HepG2 (cell line): ENCODE measurements around the gene RETREG2. TPM values are rescaled to one million over a fixed set of nuclear protein-coding genes. Genes with fewer than 3 reads are reported as not detected.

ENCODE experiments used
- BRF2 ChIP-seq: sonication (generic); formaldehyde crosslinking; IDR thresholded peaks from 2 replicates; pipeline ENCODE4 v1.8.1; 2022; ENCODE audit warnings: mild to moderate bottlenecking, missing genetic modification reagents
- CREM ChIP-seq, 2 experiments: sonication (generic) in 1 of 2; formaldehyde crosslinking in 1 of 2; IDR thresholded peaks; 2 replicates each; pipeline versions ENCODE4 v1.4.0 to v1.6.1; 2016 to 2020; ENCODE audit warnings: antibody characterized with exemption in 1 of 2, mild to moderate bottlenecking in 1 of 2, missing genetic modification reagents in 1 of 2
- CTCF ChIP-seq: sonication (generic); formaldehyde crosslinking; IDR thresholded peaks from 2 replicates; pipeline ENCODE4 v1.5.0; 2020; ENCODE audit warnings: mild to moderate bottlenecking, missing genetic modification reagents, moderate library complexity
- GTF2F1 ChIP-seq: fragments of 150-350 bp; IDR thresholded peaks from 2 replicates; pipeline ENCODE4 v1.6.1; 2014; ENCODE audit warnings: low read length
- HNF4A ChIP-seq: sonication (generic); formaldehyde crosslinking; IDR thresholded peaks from 2 replicates; pipeline ENCODE4 v1.4.0; 2020; ENCODE audit warnings: missing genetic modification reagents
- HOXD1 ChIP-seq: sonication (generic); formaldehyde crosslinking; IDR thresholded peaks from 2 replicates; pipeline ENCODE4 v1.5.0; 2020; ENCODE audit warnings: missing genetic modification reagents
- ISX ChIP-seq: sonication (generic); formaldehyde crosslinking; conservative IDR thresholded peaks from 2 replicates; pipeline ENCODE4 v1.5.0; 2020; ENCODE audit warnings: missing genetic modification reagents
- NFRKB ChIP-seq: fragments of 450-650 bp; IDR thresholded peaks from 2 replicates; pipeline ENCODE4 v1.6.1; 2017
- NFYC ChIP-seq: IDR thresholded peaks from 2 replicates; pipeline ENCODE4 v1.6.1; 2016; ENCODE audit warnings: missing genetic modification reagents, missing compliant biosample characterization
- PLSCR1 ChIP-seq: sonication (generic); formaldehyde crosslinking; IDR thresholded peaks from 2 replicates; pipeline ENCODE4 v1.5.0; 2020; ENCODE audit warnings: missing genetic modification reagents, mild to moderate bottlenecking, borderline replicate concordance
- RAD51 ChIP-seq: fragments of 450-650 bp; IDR thresholded peaks from 2 replicates; pipeline ENCODE4 v1.6.1; 2016; ENCODE audit warnings: borderline replicate concordance
- SOX5 ChIP-seq: IDR thresholded peaks from 2 replicates; pipeline ENCODE4 v1.6.1; 2016; ENCODE audit warnings: borderline replicate concordance
- SP5 ChIP-seq: IDR thresholded peaks from 2 replicates; pipeline ENCODE4 v1.6.1; 2016; ENCODE audit warnings: low read depth, borderline replicate concordance
- SRY ChIP-seq: sonication (generic); formaldehyde crosslinking; IDR thresholded peaks from 2 replicates; pipeline ENCODE4 v1.8.0; 2022; ENCODE audit warnings: mild to moderate bottlenecking, missing genetic modification reagents
- TCF12 ChIP-seq, 2 experiments: fragments of 450-650 bp in 1 of 2; sonication (generic) in 1 of 2; formaldehyde crosslinking in 1 of 2; IDR thresholded peaks; 2 replicates each; pipeline versions ENCODE4 v1.6.1 to v1.8.0; 2017 to 2022; ENCODE audit warnings: antibody characterized with exemption in 1 of 2, mild to moderate bottlenecking in 1 of 2, missing genetic modification reagents in 1 of 2, moderate library complexity in 1 of 2
- ZBTB7B ChIP-seq: sonication (generic); formaldehyde crosslinking; IDR thresholded peaks from 2 replicates; pipeline ENCODE4 v1.4.0; 2020; ENCODE audit warnings: missing genetic modification reagents
- ZNF20 ChIP-seq: sonication (generic); formaldehyde crosslinking; IDR thresholded peaks from 2 replicates; pipeline ENCODE4 v1.4.0; 2020; ENCODE audit warnings: mild to moderate bottlenecking, moderate library complexity, missing genetic modification reagents
- ZNF260 ChIP-seq: sonication (generic); formaldehyde crosslinking; IDR thresholded peaks from 2 replicates; pipeline ENCODE4 v1.4.0; 2020; ENCODE audit warnings: missing genetic modification reagents, low read depth, mild to moderate bottlenecking, borderline replicate concordance
- ZNF432 ChIP-seq: sonication (generic); formaldehyde crosslinking; IDR thresholded peaks from 2 replicates; pipeline ENCODE4 v1.5.0; 2020; ENCODE audit warnings: missing genetic modification reagents, mild to moderate bottlenecking, borderline replicate concordance
- ZNF496 ChIP-seq: sonication (generic); formaldehyde crosslinking; IDR thresholded peaks from 2 replicates; pipeline ENCODE4 v1.8.1; 2023; ENCODE audit warnings: mild to moderate bottlenecking, moderate library complexity, missing genetic modification reagents; ENCODE audit not compliant: insufficient replicate concordance
- ZNF703 ChIP-seq: sonication (generic); formaldehyde crosslinking; IDR thresholded peaks from 2 replicates; pipeline ENCODE4 v1.5.1; 2020; ENCODE audit warnings: missing genetic modification reagents, mild to moderate bottlenecking, moderate library complexity, borderline replicate concordance
- ZSCAN22 ChIP-seq: sonication (generic); formaldehyde crosslinking; IDR thresholded peaks from 2 replicates; pipeline ENCODE4 v1.4.0; 2020; ENCODE audit warnings: mild to moderate bottlenecking, missing genetic modification reagents
- polyA plus RNA-seq, 8 experiments: library from polyadenylated mRNA; depleted of rRNA in 3 of 8; stranded (reverse) in 7 of 8; unstranded in 1 of 8; fragments of >200 nt; fragmentation: Illumina TruSeq in 4 of 8; extraction: Trizol in 4 of 8; gene quantifications; 2 replicates each; pipeline versions ENCODE4 v1.2.1 to v1.2.3, GENCODE V29; 2011 to 2016; ENCODE audit warnings: low read depth in 4 of 8, missing spikeins in 1 of 8, mixed read lengths in 1 of 8; ENCODE audit not compliant: insufficient read depth in 1 of 8
- total RNA-seq, 5 experiments: library from RNA; depleted of rRNA; stranded (reverse); fragments of >200 nt; fragmentation: Illumina TruSeq; extraction: Trizol; gene quantifications; 2 replicates each; pipeline ENCODE4 v1.2.3, GENCODE V29; 2016; ENCODE audit warnings: low read depth in 1 of 5
- TF ChIP-seq, protein P1 (sequence below): sonication (generic); formaldehyde crosslinking; IDR thresholded peaks from 2 replicates; pipeline ENCODE4 v1.8.0; 2022; ENCODE audit warnings: missing genetic modification reagents, mild to moderate bottlenecking, borderline replicate concordance

RETREG2 gene
- total and polyA plus RNA-seq, 2 of the 13 experiments (the other 11 are each of a cell fraction or from before 2014, with no cell fraction given): 86.0 to 134 TPM

- peak; percentile 98 for TF ChIP-seq HNF4A (CRISPR knock-in tag)
- TF ChIP-seq ZNF260 (CRISPR knock-in tag): no peak
- peak; percentile 87 for TF ChIP-seq ZBTB7B (CRISPR knock-in tag)
- no peak for TF ChIP-seq RAD51
- TF ChIP-seq ZNF20 (CRISPR knock-in tag): no peak
- TF ChIP-seq CTCF (CRISPR knock-in tag): no peak
- 0 out of 2 replicates have a peak, but pooled peaks have one; percentile 24 for TF ChIP-seq NFYC (CRISPR knock-in tag)
- no peak for TF ChIP-seq PLSCR1 (CRISPR knock-in tag)
- no peak for TF ChIP-seq NFRKB
- no peak for TF ChIP-seq SRY (CRISPR knock-in tag)
- 0 out of 2 replicates have a peak, but pooled peaks have one; percentile 22 for TF ChIP-seq BRF2 (CRISPR knock-in tag)
- no peak for TF ChIP-seq HOXD1 (CRISPR knock-in tag)
- no peak for TF ChIP-seq ZNF432 (CRISPR knock-in tag)
- TF ChIP-seq GTF2F1: no peak
- TF ChIP-seq SOX5 (CRISPR knock-in tag): peak; percentile 77; the same call in 1 of the 2 replicates
- TF ChIP-seq TCF12 (IDR thresholded peaks at IDR 0.05): no peak
- no peak for TF ChIP-seq TCF12 (CRISPR knock-in tag; IDR thresholded peaks at IDR 0.05)
- no peak for TF ChIP-seq ISX
- no peak for TF ChIP-seq ZNF496 (CRISPR knock-in tag)
- TF ChIP-seq SP5 (CRISPR knock-in tag): peak; percentile 54; the same call in 1 of the 2 replicates
- peak; percentile 66; the same call in 1 of the 2 replicates for TF ChIP-seq CREM (IDR thresholded peaks at IDR 0.05)
- no peak for TF ChIP-seq CREM (CRISPR knock-in tag; IDR thresholded peaks at IDR 0.05)
- no peak for TF ChIP-seq ZNF703
- no peak for TF ChIP-seq ZSCAN22 (CRISPR knock-in tag)
- TF ChIP-seq, protein P1, sequence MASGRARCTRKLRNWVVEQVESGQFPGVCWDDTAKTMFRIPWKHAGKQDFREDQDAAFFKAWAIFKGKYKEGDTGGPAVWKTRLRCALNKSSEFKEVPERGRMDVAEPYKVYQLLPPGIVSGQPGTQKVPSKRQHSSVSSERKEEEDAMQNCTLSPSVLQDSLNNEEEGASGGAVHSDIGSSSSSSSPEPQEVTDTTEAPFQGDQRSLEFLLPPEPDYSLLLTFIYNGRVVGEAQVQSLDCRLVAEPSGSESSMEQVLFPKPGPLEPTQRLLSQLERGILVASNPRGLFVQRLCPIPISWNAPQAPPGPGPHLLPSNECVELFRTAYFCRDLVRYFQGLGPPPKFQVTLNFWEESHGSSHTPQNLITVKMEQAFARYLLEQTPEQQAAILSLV (CRISPR knock-in tag): 0 out of 2 replicates have a peak, but pooled peaks have one; percentile 50
Measured at GRCh38 chr2:219207884-219208740, 30.0 kb downstream of the RETREG2 start (continued).
